Pancreas (tissue), 10 donors: ENCODE measurements around the gene ASF1B. TPM values are rescaled to one million over a fixed set of nuclear protein-coding genes. Genes with fewer than 3 reads are reported as not detected.
"Not testable (repeated sequence)": the region's sequence is repeated elsewhere in the genome, so short reads cannot be mapped to it uniquely, and the experiment has no call there.

ENCODE experiments used
- ATAC-seq, 4 donors: fragments of 200-7000 bp; cut with Tn5 transposase; one replicate each; pipeline versions ENCODE4 v1.8.0 to v1.9.1; 2020; ENCODE audit warnings: mild to moderate bottlenecking in 4 of 4, moderate library complexity in 4 of 4
- DNase-seq, 6 donors: peaks; one replicate each; pipeline ENCODE4 v3.0.0-alpha.2; 2020
- FAIRE-seq: peaks from 2 replicates; lab custom pipeline; 2012; peaks lifted over from hg19 to GRCh38; lab: Jason Lieb, UNC
- H3K27ac ChIP-seq, 4 donors: fragments of 200-600 bp; sonication (generic); 1 replicate in 3 of 4; 2 replicates in 1 of 4; pipeline versions ENCODE4 v1.5.0 to v1.8.0; 2020
- H3K27me3 ChIP-seq, 4 donors: fragments of 200-600 bp; one replicate each; pipeline ENCODE4 v1.8.0; 2021
- H3K36me3 ChIP-seq, 3 donors: fragments of 200-600 bp; sonication (generic) in 1 of 3; one replicate each; pipeline versions ENCODE4 v1.5.0 to v1.8.0; 2020 to 2021
- H3K4me1 ChIP-seq, 3 donors: fragments of 200-600 bp; one replicate each; pipeline ENCODE4 v1.8.0; 2021
- H3K4me3 ChIP-seq, 4 donors: fragments of 200-600 bp; sonication (generic) in 2 of 4; one replicate each; pipeline versions ENCODE4 v1.5.0 to v1.8.0; 2020 to 2021
- H3K9me3 ChIP-seq, 4 donors: fragments of 200-600 bp; one replicate each; pipeline ENCODE4 v1.8.0; 2021
- WGBS, 2 donors: extraction: QIAGEN DNeasy Blood & Tissue Kit; methylation state at CpG; one replicate each; pipeline ENCODE4 v1.1.7; 2013; 5-methylcytosine and 5-hydroxymethylcytosine counted together
- intact Hi-C, 3 donors: fragments of 100-400 bp; cut with DNase I; formaldehyde crosslinking; loops; one replicate each; pipeline versions ENCODE4 v1.11.1 to v1.14.2; 2022
- polyA plus RNA-seq, 2 donors: library from polyadenylated mRNA; stranded (reverse); fragments of 200-250 nt; gene quantifications; one replicate each; pipeline ENCODE4 v1.2.3, GENCODE V29; 2013
- total RNA-seq, 6 donors: library from RNA; stranded (reverse); fragmentation: NEBNext Ultra II Directional in 4 of 6; extraction: Animal tissue kit (Norgen Biotek cat#: 25700) in 4 of 6; gene quantifications; one replicate each; pipeline versions ENCODE4 v1.2.1 to v1.2.4, GENCODE V29; 2021 to 2023
- TF ChIP-seq, protein P1 (sequence below), 4 donors: fragments of 200-600 bp; sonication (generic) in 3 of 4; IDR thresholded peaks; one replicate each; pipeline versions ENCODE4 v1.5.0 to v1.8.0; 2021; ENCODE audit warnings: antibody characterized with exemption in 4 of 4
- donor health status: healthy with polysubstance abuse.
- donor health status: DM: no; HTN: no; CAD: no; lungs with moderate emphysema.
- donor health status: DM: no; HTN: no; CAD: no.
- donor health status: control.
- donor health status: control.
- donor health status: Bipolar disorder and iron deficiency.
- donor health status: DM: yes; HTN: yes; CAD: no.
- donor health status: DM: no; HTN: no; CAD: no.
- donor health status: DM: no; HTN: no; CAD: no.
- donor health status: DM: yes; HTN: yes; CAD: no.

Gene ASF1B
- total and polyA plus RNA-seq, 8 donors, result 0.14 to 1.1 (median 0.41) TPM

DNA sequence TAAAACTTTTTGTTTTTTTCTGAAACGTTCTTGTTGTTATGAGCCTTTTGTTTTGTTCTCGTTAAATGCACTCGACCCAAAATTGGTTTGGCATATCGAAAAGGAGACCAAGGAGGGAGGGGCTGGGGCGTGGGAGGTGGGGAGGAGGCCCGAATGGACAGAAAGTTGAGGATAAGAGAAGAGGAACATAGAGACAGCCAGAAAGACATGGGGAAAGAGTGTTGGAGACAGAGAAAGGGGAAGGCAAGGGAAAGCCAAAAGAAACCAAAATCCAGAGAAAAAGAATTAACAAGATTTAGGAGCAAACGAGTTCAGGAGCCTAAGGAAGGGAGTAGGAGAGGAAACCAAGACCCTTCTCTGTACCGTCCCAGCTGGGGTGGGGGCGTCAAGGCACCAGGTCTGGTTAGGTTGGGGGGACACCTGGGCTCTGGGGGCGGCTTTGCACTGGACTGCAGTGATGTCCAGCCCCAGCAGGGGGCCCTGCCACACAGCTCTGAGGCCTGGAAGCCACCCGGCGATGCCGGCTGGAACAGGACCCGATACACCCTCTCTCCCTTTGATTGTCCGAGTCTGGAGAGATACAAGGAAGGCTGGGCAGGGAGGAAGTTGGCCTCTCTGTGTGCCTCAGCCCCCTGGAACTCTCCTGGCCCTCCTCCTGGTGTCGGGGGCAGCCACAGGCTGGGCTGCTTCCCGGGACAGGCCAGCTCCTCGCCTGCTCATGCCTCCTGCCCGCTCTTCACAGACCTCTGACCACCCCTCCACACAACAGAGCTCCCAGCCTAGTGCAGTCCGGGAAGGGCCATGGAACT lies 11.6 kb upstream of the ASF1B start:
- no peaks in the 10 kb centered on the region for H3K27me3 ChIP-seq
- no peaks in the 10 kb centered on the region for H3K36me3 ChIP-seq
- intact Hi-C loops, result no loop called here
- H3K9me3 ChIP-seq, result no peaks in the 10 kb centered on the region
- H3K4me3 ChIP-seq, result no peak overlapping the region
- peak; percentile 87 to 96 (median 90) for ATAC-seq
- TF ChIP-seq, protein P1, sequence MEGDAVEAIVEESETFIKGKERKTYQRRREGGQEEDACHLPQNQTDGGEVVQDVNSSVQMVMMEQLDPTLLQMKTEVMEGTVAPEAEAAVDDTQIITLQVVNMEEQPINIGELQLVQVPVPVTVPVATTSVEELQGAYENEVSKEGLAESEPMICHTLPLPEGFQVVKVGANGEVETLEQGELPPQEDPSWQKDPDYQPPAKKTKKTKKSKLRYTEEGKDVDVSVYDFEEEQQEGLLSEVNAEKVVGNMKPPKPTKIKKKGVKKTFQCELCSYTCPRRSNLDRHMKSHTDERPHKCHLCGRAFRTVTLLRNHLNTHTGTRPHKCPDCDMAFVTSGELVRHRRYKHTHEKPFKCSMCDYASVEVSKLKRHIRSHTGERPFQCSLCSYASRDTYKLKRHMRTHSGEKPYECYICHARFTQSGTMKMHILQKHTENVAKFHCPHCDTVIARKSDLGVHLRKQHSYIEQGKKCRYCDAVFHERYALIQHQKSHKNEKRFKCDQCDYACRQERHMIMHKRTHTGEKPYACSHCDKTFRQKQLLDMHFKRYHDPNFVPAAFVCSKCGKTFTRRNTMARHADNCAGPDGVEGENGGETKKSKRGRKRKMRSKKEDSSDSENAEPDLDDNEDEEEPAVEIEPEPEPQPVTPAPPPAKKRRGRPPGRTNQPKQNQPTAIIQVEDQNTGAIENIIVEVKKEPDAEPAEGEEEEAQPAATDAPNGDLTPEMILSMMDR (IDR thresholded peaks at IDR 0.05), result peak; percentile 62 to 78 (median 67)
- 30 to 31% methylated on average over 20 of the region's 20 CpGs for WGBS, 2 donors
- no peak for FAIRE-seq
- peak; percentile 35 to 86 (median 63) for DNase-seq
- H3K4me1 ChIP-seq, result no peaks in the 10 kb centered on the region
- H3K27ac ChIP-seq, result peak overlapping the region in 1 of 4 donors; percentile 15

DNA sequence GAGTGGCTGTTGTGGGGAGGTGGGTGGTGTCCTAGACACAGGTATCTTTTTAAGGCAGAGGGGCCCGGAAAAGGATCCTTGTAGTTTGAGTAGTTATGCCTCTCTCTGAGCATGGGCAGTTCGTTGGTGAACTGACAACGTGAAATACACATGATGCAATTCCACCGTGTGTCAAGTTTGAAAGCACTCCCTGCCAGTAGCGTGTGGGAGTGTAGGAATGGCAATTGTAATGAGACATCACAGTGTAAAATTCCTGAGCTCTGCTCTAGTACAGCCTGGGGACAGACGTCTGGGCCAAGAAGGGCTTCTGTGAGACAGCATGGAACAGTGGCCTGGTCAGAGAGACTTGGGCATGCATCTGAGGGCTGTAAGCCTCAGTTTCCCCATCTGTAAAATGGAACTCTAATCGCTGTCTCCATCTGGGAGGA lies 10.4 kb upstream of the ASF1B start:
- peak in 1 of 4 donors; percentile 12 for ATAC-seq
- Histone ChIP-seq H3K36me3 (no peaks in the 10 kb centered on the region), H3K4me1 (no peaks in the 10 kb centered on the region), H3K4me3 (no peak overlapping the region), H3K27ac (no peak overlapping the region), H3K27me3 (no peaks in the 10 kb centered on the region), H3K9me3 (no peaks in the 10 kb centered on the region)
- FAIRE-seq, result no peak
- WGBS, 2 donors, result 56 to 62% methylated on average over 7 of the region's 7 CpGs
- TF ChIP-seq, protein P1 (IDR thresholded peaks at IDR 0.05), result no peak
- intact Hi-C loops, result no loop called here
- no peak for DNase-seq

DNA sequence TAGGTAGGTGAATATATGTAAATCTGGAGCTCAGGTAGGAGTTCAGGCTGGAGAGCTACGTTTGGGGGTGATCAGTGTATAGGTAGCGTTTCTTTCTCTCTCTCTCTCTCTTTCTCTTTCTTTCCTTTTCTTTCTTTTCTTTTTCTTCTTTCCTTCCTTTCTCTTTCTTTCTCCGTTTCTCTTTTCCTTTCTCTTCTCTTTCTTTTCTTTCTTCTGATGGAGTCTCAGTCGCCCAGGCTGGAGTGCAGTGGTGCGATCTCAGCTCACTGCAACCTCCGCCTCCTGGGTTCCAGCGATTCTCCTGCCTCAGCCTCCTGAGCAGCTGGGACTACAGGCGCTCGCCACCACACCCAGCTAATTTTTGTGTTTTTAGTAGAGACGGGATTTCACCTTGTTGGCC lies 9.8 kb upstream of the ASF1B start:
- intact Hi-C loops, H3K27me3 ChIP-seq, FAIRE-seq, H3K9me3 ChIP-seq, H3K4me1 ChIP-seq, DNase-seq, ATAC-seq, H3K27ac ChIP-seq, H3K36me3 ChIP-seq, H3K4me3 ChIP-seq: not testable (repeated sequence)
- WGBS, 2 donors, result 80 to 92% methylated on average over 10 of the region's 10 CpGs

DNA sequence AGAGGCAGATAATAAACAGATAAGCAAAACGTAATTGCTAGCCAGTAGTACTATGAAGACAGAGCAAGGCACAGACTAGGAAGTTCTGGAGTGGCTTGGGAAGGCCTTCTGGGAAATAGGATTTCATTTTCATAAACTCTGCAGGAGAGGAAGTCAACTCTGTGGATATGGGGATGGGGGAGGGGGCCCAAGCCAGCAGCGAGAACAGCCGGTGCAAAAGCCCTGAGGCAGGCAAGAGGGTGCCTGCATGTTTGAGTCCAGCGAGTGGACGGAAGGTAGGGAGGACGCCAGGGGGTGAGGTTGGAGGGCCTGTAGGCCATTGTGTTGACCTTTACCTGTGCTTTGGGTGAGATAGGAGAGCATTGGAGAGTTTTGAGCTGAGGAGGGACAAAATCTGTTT lies 9.0 kb upstream of the ASF1B start:
- WGBS, 2 donors, result 77 to 80% methylated on average over 6 of the region's 6 CpGs
- DNase-seq, result no peak
- H3K27ac ChIP-seq, result no peak overlapping the region
- H3K4me1 ChIP-seq, result no peaks in the 10 kb centered on the region
- no peak for ATAC-seq
- intact Hi-C loops, result no loop called here
- H3K4me3 ChIP-seq, result no peak overlapping the region
- no peaks in the 10 kb centered on the region for H3K36me3 ChIP-seq
- TF ChIP-seq, protein P1 (IDR thresholded peaks at IDR 0.05), result no peak
- H3K27me3 ChIP-seq, result no peaks in the 10 kb centered on the region
- FAIRE-seq, result no peak
- no peaks in the 10 kb centered on the region for H3K9me3 ChIP-seq

DNA sequence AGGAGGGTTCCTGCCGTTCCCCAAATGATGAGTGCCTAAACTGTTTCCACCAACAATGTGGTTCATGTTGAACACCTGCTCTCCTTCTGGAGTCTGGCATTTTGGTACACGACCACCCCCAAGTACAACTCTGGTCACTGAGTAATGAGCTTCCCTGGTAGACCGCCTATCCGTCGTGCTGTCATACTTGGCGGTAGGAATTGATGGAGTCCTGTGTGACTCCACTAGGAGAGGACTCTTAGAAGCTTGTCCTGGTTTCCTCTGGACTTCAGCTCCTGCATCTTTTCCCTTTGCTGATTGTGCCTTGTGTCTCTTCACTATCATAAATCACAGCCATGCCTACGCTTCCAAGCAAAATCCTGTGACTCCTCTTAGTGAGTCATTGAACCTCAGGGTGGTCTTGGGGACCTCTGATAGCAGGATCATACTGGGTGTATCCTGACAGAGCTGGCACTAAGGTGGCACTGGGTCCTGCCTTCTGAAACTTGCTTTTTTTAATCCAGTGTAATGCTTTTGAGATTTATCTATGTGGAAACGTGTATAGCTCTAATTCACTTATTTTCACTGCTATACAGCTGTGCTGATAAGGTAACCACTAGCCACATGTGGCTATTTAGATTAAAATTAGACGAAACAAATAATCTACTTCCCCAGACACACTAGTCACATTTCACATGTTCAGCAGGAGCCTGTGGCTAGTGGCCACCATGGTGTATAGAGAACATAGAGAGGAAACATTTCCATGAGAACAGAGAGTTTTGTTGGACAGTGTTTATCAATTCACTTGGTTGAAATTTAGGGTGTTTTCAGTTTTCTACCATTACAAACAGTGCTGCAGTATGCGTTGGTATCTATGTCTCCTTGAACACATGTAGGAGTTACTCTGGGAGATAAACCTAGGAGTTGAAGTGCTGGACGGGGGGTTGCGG lies 6.1 kb upstream of the ASF1B start:
- H3K27me3 ChIP-seq, result no peaks in the 10 kb centered on the region
- TF ChIP-seq, protein P1 (IDR thresholded peaks at IDR 0.05), result no peak
- no peaks in the 10 kb centered on the region for H3K9me3 ChIP-seq
- ATAC-seq (no peak), DNase-seq (no peak), FAIRE-seq (no peak)
- 78 to 81% methylated on average over 12 of the region's 12 CpGs for WGBS, 2 donors
- intact Hi-C loops, result no loop called here
- peaks cover 0 to 5% (median 0%) of the 10 kb centered on the region in 3 donors for H3K4me1 ChIP-seq
- H3K27ac ChIP-seq, result no peak overlapping the region
- no peak overlapping the region for H3K4me3 ChIP-seq
- no peaks in the 10 kb centered on the region for H3K36me3 ChIP-seq
